Natural killer cell (primary cell): ENCODE data around the gene TAF3. TPM values are rescaled to one million over a fixed set of nuclear protein-coding genes. Genes with fewer than 3 reads are reported as not detected.

Experiments
- ATAC-seq, 3 donors: fragments of 150-1000 bp in 2 of 3; fragments of 200-7000 bp in 1 of 3; cut with Tn5 transposase; 1 replicate in 1 of 3; 2 replicates in 2 of 3; pipeline ENCODE4 v1.10.0; 2021; ENCODE audit warnings: mild to moderate bottlenecking in 2 of 3, moderate library complexity in 2 of 3
- DNase-seq, 2 donors: peaks; one replicate each; pipeline versions ENCODE4 v3.0.0 to v3.0.0-alpha.2; 2013 to 2021; ENCODE audit warnings: mixed read lengths in 1 of 2
- H3K27ac ChIP-seq: one replicate; pipeline ENCODE4 v1.5.1; 2013; ENCODE audit warnings: mild to moderate bottlenecking, low read length
- H3K27me3 ChIP-seq: one replicate; pipeline ENCODE4 v1.6.1; 2013; ENCODE audit warnings: low read length; ENCODE audit not compliant: control insufficient read depth, insufficient read depth
- H3K36me3 ChIP-seq: one replicate; pipeline ENCODE4 v1.6.1; 2013; ENCODE audit warnings: low read length; ENCODE audit not compliant: control insufficient read depth, insufficient read depth
- H3K4me1 ChIP-seq: one replicate; pipeline ENCODE4 v1.6.1; 2013; ENCODE audit warnings: low read length; ENCODE audit not compliant: control insufficient read depth, insufficient read depth
- H3K4me3 ChIP-seq: one replicate; pipeline ENCODE4 v1.5.1; 2013; ENCODE audit warnings: low read length
- H3K9me3 ChIP-seq: one replicate; pipeline ENCODE4 v1.6.1; 2013; ENCODE audit warnings: low read length; ENCODE audit not compliant: control insufficient read depth, insufficient read depth
- H3K27ac Mint-ChIP-seq, 2 donors: one replicate each; pipeline ENCODE4 v1.8.0; 2022; ENCODE audit warnings: mild to moderate bottlenecking in 2 of 2, mixed read lengths in 2 of 2, moderate library complexity in 1 of 2
- H3K27me3 Mint-ChIP-seq, 2 donors: one replicate each; pipeline ENCODE4 v1.8.0; 2022; ENCODE audit warnings: low read depth in 2 of 2, mixed read lengths in 2 of 2
- H3K36me3 Mint-ChIP-seq: one replicate; pipeline ENCODE4 v1.8.0; 2022; ENCODE audit warnings: mixed read lengths
- H3K4me1 Mint-ChIP-seq, 2 donors: one replicate each; pipeline ENCODE4 v1.8.0; 2022; ENCODE audit warnings: mixed read lengths in 2 of 2
- H3K4me3 Mint-ChIP-seq: one replicate; pipeline ENCODE4 v1.8.0; 2022; ENCODE audit warnings: mild to moderate bottlenecking, moderate library complexity, mixed read lengths
- H3K9me3 Mint-ChIP-seq, 2 donors: one replicate each; pipeline ENCODE4 v1.8.0; 2022; ENCODE audit warnings: mixed read lengths in 2 of 2
- WGBS: methylation state at CpG from one replicate; pipeline ENCODE4 v1.1.7; 2013; ENCODE audit warnings: missing lambda C conversion rate; ENCODE audit not compliant: insufficient coverage; 5-methylcytosine and 5-hydroxymethylcytosine counted together
- intact Hi-C: fragments of 100-400 bp; cut with micrococcal nuclease; formaldehyde crosslinking; loops from one replicate; pipeline ENCODE4 v1.14.2; 2022
- total RNA-seq, 4 donors: library from RNA; stranded (reverse); fragments of 120-200 nt in 1 of 4; gene quantifications; one replicate each; pipeline versions ENCODE4 v1.2.3 to v1.2.4, GENCODE V29; 2013 to 2022
- TF ChIP-seq, protein P1 (sequence below): fragments of 200-600 bp; IDR thresholded peaks from one replicate; pipeline ENCODE4 v1.8.0; 2022; ENCODE audit warnings: antibody characterized with exemption

TAF3 gene
- total RNA-seq, 3 donors from 2014 or later (not counting 1 experiment from before 2014, with no cell fraction given) = 14.5 to 17.0 (median 15.6) TPM

DNA sequence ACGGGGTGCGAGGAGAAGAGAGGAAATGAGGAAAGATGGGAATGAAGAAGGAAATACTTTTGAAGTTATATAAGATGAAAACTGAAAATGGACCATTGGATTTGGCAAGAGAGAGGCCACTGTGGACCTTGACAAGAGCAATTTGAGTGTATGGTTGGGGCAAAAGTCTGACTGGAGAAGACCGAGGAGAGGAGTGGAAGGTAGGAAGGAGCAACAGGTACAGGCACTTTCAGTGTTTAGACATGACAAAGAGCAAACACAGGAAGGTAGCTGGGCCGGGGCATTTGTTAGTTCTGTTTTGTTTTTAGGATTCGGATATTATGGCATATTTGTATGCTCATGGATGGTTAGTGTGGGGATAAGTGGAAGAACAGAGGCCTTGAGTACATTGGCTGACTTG is 99.4 kb downstream of the TAF3 start:
- Mint-ChIP-seq H3K4me3 (no peak overlapping the region), H3K9me3 (no peaks in the 10 kb centered on the region), H3K27ac (no peak overlapping the region), H3K4me1 (peaks cover 0 to 18% of the 10 kb centered on the region in 2 donors), H3K27me3 (no peaks in the 10 kb centered on the region), H3K36me3 (no peaks in the 10 kb centered on the region)
- H3K4me3 ChIP-seq = no peak overlapping the region
- intact Hi-C loops = no loop called here
- ATAC-seq (no peak), DNase-seq (no peak)
- TF ChIP-seq, protein P1, sequence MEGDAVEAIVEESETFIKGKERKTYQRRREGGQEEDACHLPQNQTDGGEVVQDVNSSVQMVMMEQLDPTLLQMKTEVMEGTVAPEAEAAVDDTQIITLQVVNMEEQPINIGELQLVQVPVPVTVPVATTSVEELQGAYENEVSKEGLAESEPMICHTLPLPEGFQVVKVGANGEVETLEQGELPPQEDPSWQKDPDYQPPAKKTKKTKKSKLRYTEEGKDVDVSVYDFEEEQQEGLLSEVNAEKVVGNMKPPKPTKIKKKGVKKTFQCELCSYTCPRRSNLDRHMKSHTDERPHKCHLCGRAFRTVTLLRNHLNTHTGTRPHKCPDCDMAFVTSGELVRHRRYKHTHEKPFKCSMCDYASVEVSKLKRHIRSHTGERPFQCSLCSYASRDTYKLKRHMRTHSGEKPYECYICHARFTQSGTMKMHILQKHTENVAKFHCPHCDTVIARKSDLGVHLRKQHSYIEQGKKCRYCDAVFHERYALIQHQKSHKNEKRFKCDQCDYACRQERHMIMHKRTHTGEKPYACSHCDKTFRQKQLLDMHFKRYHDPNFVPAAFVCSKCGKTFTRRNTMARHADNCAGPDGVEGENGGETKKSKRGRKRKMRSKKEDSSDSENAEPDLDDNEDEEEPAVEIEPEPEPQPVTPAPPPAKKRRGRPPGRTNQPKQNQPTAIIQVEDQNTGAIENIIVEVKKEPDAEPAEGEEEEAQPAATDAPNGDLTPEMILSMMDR = no peak
- H3K9me3 ChIP-seq = no peaks in the 10 kb centered on the region
- H3K36me3 ChIP-seq = no peaks in the 10 kb centered on the region
- H3K27ac ChIP-seq = no peak overlapping the region
- H3K27me3 ChIP-seq = no peaks in the 10 kb centered on the region
- H3K4me1 ChIP-seq = no peaks in the 10 kb centered on the region
- WGBS = 97% methylated on average over 5 of the region's 5 CpGs

DNA sequence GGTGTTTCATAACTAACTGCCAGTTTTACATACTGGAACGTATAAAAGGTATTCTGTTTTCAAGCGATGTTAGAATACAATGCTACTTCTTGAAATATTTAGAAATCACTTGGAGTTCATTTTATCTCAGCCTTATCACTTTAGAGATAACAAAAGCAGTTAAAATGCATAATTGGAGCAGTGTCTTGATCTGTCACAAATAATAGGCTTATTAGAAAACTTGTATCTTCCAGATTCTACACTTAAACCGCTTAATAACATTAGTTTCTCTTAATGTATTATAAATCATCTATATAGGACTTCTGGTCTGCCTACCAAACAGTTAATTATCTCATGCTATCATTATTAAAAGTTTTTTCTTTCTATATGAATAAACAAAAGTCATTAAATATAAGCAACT is 104.4 kb downstream of the TAF3 start:
- Histone ChIP-seq H3K27me3 (no peaks in the 10 kb centered on the region), H3K9me3 (no peaks in the 10 kb centered on the region), H3K27ac (no peak overlapping the region), H3K36me3 (no peaks in the 10 kb centered on the region), H3K4me1 (no peaks in the 10 kb centered on the region), H3K4me3 (no peak overlapping the region)
- Mint-ChIP-seq H3K9me3 (no peaks in the 10 kb centered on the region), H3K36me3 (no peaks in the 10 kb centered on the region), H3K4me1 (peaks cover 5 to 11% of the 10 kb centered on the region in 2 donors), H3K4me3 (no peak overlapping the region), H3K27me3 (no peaks in the 10 kb centered on the region), H3K27ac (no peak overlapping the region)
- no CpG with 5 or more reads among the region's 3 CpGs for WGBS
- ATAC-seq (no peak), DNase-seq (no peak)
- TF ChIP-seq, protein P1 = no peak
- intact Hi-C loops = no loop called here

DNA sequence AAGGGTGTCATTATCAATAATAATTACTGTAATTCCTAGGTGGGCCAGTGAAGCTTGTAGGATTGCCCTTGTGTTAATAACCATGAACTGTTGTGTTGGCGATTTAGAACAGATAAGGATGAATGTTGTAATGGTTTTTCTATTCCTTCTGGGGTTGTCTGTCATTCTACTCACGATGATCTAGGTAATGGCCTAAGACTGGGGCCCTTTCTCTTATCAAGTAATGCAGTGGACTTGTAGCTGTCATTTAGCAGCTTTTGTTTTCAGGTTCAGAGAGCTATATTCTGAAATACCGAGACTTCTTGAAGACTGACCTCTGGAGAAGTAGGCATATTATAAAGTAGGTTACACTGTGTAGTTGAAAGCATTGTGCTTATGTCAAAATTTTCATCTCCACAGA is 110.2 kb downstream of the TAF3 start:
- no peak overlapping the region for H3K4me3 ChIP-seq

More for the DNA sequence above, 110.2 kb downstream of the TAF3 start:
- H3K9me3 Mint-ChIP-seq = no peaks in the 10 kb centered on the region
- no peak for ATAC-seq
- peaks cover 11 to 12% of the 10 kb centered on the region in 2 donors for H3K4me1 Mint-ChIP-seq
- H3K27ac Mint-ChIP-seq = no peak overlapping the region
- Histone ChIP-seq H3K9me3 (no peaks in the 10 kb centered on the region), H3K27ac (no peak overlapping the region), H3K36me3 (no peaks in the 10 kb centered on the region), H3K27me3 (no peaks in the 10 kb centered on the region), H3K4me1 (no peaks in the 10 kb centered on the region)
- H3K4me3 Mint-ChIP-seq = no peak overlapping the region
- no peaks in the 10 kb centered on the region for H3K36me3 Mint-ChIP-seq
- TF ChIP-seq, protein P1 = no peak
- WGBS = 91% methylated on average over 3 of the region's 3 CpGs
- H3K27me3 Mint-ChIP-seq = no peaks in the 10 kb centered on the region
- intact Hi-C loops = no loop called here
- DNase-seq = no peak
